Adrenal gland (tissue), 5 donors: ENCODE results near the gene SH3RF1.

Source experiments
- POLR2A ChIP-seq, 2 donors: fragments of 450-650 bp; IDR thresholded peaks; one replicate each; pipeline ENCODE4 v1.6.1; 2017; ENCODE audit warnings: antibody characterized with exemption in 2 of 2, mild to moderate bottlenecking in 2 of 2, moderate library complexity in 1 of 2
- TF ChIP-seq, protein P1 (sequence below), 6 experiments: fragments of 450-650 bp in 4 of 6; fragments of 200-600 bp in 2 of 6; sonication (generic) in 1 of 6; IDR thresholded peaks; 1 replicate in 5 of 6; 2 replicates in 1 of 6; pipeline versions ENCODE4 v1.5.1 to v1.8.0; 2016 to 2021; ENCODE audit warnings: antibody characterized with exemption in 6 of 6, mild to moderate bottlenecking in 2 of 6, moderate library complexity in 1 of 6
- donor health status: DM: no; HTN: no; CAD: no.

DNA sequence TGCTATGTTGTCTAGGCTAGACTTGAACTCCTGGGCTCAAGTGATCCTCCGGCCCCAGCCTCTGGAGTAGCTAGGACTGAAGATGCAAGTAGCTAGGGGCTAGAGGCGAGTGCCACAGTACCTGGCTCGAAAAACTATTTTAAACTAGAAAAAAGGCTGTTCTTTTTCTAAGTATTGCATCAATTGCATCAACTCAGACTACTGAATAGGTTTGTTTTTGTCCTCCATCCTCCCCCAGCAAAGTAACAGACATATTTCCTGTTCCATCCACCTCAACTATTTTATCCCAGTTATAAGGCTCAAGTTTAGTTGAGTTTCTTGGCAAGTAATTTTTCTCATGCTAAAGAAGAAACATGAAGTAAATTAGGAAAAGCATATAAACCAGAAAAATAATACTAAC lies 4.1 kb downstream of the SH3RF1 start:
- TF ChIP-seq, protein P1, sequence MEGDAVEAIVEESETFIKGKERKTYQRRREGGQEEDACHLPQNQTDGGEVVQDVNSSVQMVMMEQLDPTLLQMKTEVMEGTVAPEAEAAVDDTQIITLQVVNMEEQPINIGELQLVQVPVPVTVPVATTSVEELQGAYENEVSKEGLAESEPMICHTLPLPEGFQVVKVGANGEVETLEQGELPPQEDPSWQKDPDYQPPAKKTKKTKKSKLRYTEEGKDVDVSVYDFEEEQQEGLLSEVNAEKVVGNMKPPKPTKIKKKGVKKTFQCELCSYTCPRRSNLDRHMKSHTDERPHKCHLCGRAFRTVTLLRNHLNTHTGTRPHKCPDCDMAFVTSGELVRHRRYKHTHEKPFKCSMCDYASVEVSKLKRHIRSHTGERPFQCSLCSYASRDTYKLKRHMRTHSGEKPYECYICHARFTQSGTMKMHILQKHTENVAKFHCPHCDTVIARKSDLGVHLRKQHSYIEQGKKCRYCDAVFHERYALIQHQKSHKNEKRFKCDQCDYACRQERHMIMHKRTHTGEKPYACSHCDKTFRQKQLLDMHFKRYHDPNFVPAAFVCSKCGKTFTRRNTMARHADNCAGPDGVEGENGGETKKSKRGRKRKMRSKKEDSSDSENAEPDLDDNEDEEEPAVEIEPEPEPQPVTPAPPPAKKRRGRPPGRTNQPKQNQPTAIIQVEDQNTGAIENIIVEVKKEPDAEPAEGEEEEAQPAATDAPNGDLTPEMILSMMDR (IDR thresholded peaks at IDR 0.05), result no peak
- no peak for TF ChIP-seq POLR2A (IDR thresholded peaks at IDR 0.05)
